ENCODE measurements around the gene DNAJC1.

The DNAJC1 gene

GRCh38 chr10:21754410-21755011 lies 249.0 kb downstream of the DNAJC1 start:
- no peak overlapping the region for H3K4me3 ChIP-seq (ENCODE audit: low read length)
- H3K27me3 ChIP-seq (ENCODE audit: insufficient read depth, low read length) = no peaks in the 10 kb centered on the region
- peak overlapping the region; percentile 8 for H3K27ac ChIP-seq (ENCODE audit: low read length)
- H3K9me3 ChIP-seq (ENCODE audit: insufficient read depth, low read depth, low read length) = no peaks in the 10 kb centered on the region
- H3K9ac ChIP-seq (ENCODE audit: low read depth, low read length) = no peak overlapping the region
- peaks cover 49% of the 10 kb centered on the region for H3K4me1 ChIP-seq (ENCODE audit: insufficient read depth, low read length)
- no peaks in the 10 kb centered on the region for H3K36me3 ChIP-seq (ENCODE audit: insufficient read depth, low read depth, low read length)

GRCh38 chr10:21753497-21754270 lies 249.8 kb downstream of the DNAJC1 start:
- peaks cover 51% of the 10 kb centered on the region for H3K4me1 ChIP-seq (ENCODE audit: insufficient read depth, low read length)
- H3K27ac ChIP-seq (ENCODE audit: low read length) = no peak overlapping the region
- no peaks in the 10 kb centered on the region for H3K27me3 ChIP-seq (ENCODE audit: insufficient read depth, low read length)
- no peak overlapping the region for H3K4me3 ChIP-seq (ENCODE audit: low read length)
- no peaks in the 10 kb centered on the region for H3K36me3 ChIP-seq (ENCODE audit: insufficient read depth, low read depth, low read length)
- H3K9ac ChIP-seq (ENCODE audit: low read depth, low read length) = peak overlapping the region; percentile 84; the same call in 1 of the 2 replicates
- H3K9me3 ChIP-seq (ENCODE audit: insufficient read depth, low read depth, low read length) = no peaks in the 10 kb centered on the region

GRCh38 chr10:21751341-21752310 lies 251.9 kb downstream of the DNAJC1 start:
- Histone ChIP-seq H3K27ac (ENCODE audit: low read length) (peak overlapping the region; percentile 62), H3K4me3 (ENCODE audit: low read length) (peak overlapping the region; percentile 6; the same call in 1 of the 2 replicates), H3K9me3 (ENCODE audit: insufficient read depth, low read depth, low read length) (no peaks in the 10 kb centered on the region), H3K9ac (ENCODE audit: low read depth, low read length) (peak overlapping the region; percentile 84; the same call in 1 of the 2 replicates), H3K4me1 (ENCODE audit: insufficient read depth, low read length) (peaks cover 36% of the 10 kb centered on the region), H3K27me3 (ENCODE audit: insufficient read depth, low read length) (no peaks in the 10 kb centered on the region), H3K36me3 (ENCODE audit: insufficient read depth, low read depth, low read length) (no peaks in the 10 kb centered on the region)

- no peaks in the 10 kb centered on the region for H3K36me3 ChIP-seq (ENCODE audit: insufficient read depth, low read depth, low read length)
- peaks cover 28% of the 10 kb centered on the region for H3K4me1 ChIP-seq (ENCODE audit: insufficient read depth, low read length)
- H3K27me3 ChIP-seq (ENCODE audit: insufficient read depth, low read length) = no peaks in the 10 kb centered on the region
- H3K4me3 ChIP-seq (ENCODE audit: low read length) = no peak overlapping the region; the same call in 1 of the 2 replicates
- H3K9me3 ChIP-seq (ENCODE audit: insufficient read depth, low read depth, low read length) = no peaks in the 10 kb centered on the region
- H3K9ac ChIP-seq (ENCODE audit: low read depth, low read length) = peak overlapping the region; percentile 72; the same call in 1 of the 2 replicates
- peak overlapping the region; percentile 43 for H3K27ac ChIP-seq (ENCODE audit: low read length)
Measured at GRCh38 chr10:21750424-21750823, 253.1 kb downstream of the DNAJC1 start.

GRCh38 chr10:21749788-21750187 lies 253.7 kb downstream of the DNAJC1 start:
- peaks cover 28% of the 10 kb centered on the region for H3K4me1 ChIP-seq (ENCODE audit: insufficient read depth, low read length)
- H3K9me3 ChIP-seq (ENCODE audit: insufficient read depth, low read depth, low read length) = no peaks in the 10 kb centered on the region
- no peak overlapping the region; the same call in 1 of the 2 replicates for H3K4me3 ChIP-seq (ENCODE audit: low read length)
- no peaks in the 10 kb centered on the region for H3K27me3 ChIP-seq (ENCODE audit: insufficient read depth, low read length)
- peak overlapping the region; percentile 72; the same call in 1 of the 2 replicates for H3K9ac ChIP-seq (ENCODE audit: low read depth, low read length)
- peaks cover 4% of the 10 kb centered on the region; the same call in 1 of the 2 replicates for H3K36me3 ChIP-seq (ENCODE audit: insufficient read depth, low read depth, low read length)
- H3K27ac ChIP-seq (ENCODE audit: low read length) = peak overlapping the region; percentile 43

- Histone ChIP-seq H3K4me3 (ENCODE audit: low read length) (no peak overlapping the region), H3K27me3 (ENCODE audit: insufficient read depth, low read length) (no peaks in the 10 kb centered on the region), H3K36me3 (ENCODE audit: insufficient read depth, low read depth, low read length) (peaks cover 23% of the 10 kb centered on the region), H3K9me3 (ENCODE audit: insufficient read depth, low read depth, low read length) (no peaks in the 10 kb centered on the region), H3K4me1 (ENCODE audit: insufficient read depth, low read length) (peaks cover 28% of the 10 kb centered on the region), H3K9ac (ENCODE audit: low read depth, low read length) (no peak overlapping the region), H3K27ac (ENCODE audit: low read length) (no peak overlapping the region)
Measured at GRCh38 chr10:21747809-21748208, 255.7 kb downstream of the DNAJC1 start.

- H3K27ac ChIP-seq (ENCODE audit: low read length) = no peak overlapping the region
- H3K9ac ChIP-seq (ENCODE audit: low read depth, low read length) = no peak overlapping the region
- H3K4me3 ChIP-seq (ENCODE audit: low read length) = no peak overlapping the region
- H3K4me1 ChIP-seq (ENCODE audit: insufficient read depth, low read length) = peaks cover 18% of the 10 kb centered on the region
- no peaks in the 10 kb centered on the region for H3K9me3 ChIP-seq (ENCODE audit: insufficient read depth, low read depth, low read length)
- H3K36me3 ChIP-seq (ENCODE audit: insufficient read depth, low read depth, low read length) = peaks cover 40% of the 10 kb centered on the region
- H3K27me3 ChIP-seq (ENCODE audit: insufficient read depth, low read length) = no peaks in the 10 kb centered on the region
Measured at GRCh38 chr10:21746118-21746517, 257.4 kb downstream of the DNAJC1 start.

GRCh38 chr10:21744223-21744622 lies 259.3 kb downstream of the DNAJC1 start:
- H3K4me1 ChIP-seq (ENCODE audit: insufficient read depth, low read length) = no peaks in the 10 kb centered on the region; the same call in 1 of the 2 replicates
- H3K36me3 ChIP-seq (ENCODE audit: insufficient read depth, low read depth, low read length) = peaks cover 59% of the 10 kb centered on the region
- no peak overlapping the region for H3K27ac ChIP-seq (ENCODE audit: low read length)
- H3K9me3 ChIP-seq (ENCODE audit: insufficient read depth, low read depth, low read length) = no peaks in the 10 kb centered on the region
- H3K9ac ChIP-seq (ENCODE audit: low read depth, low read length) = no peak overlapping the region
- no peak overlapping the region for H3K4me3 ChIP-seq (ENCODE audit: low read length)
- H3K27me3 ChIP-seq (ENCODE audit: insufficient read depth, low read length) = no peaks in the 10 kb centered on the region

- no peaks in the 10 kb centered on the region for H3K27me3 ChIP-seq (ENCODE audit: insufficient read depth, low read length)
- no peak overlapping the region for H3K4me3 ChIP-seq (ENCODE audit: low read length)
- H3K9me3 ChIP-seq (ENCODE audit: insufficient read depth, low read depth, low read length) = no peaks in the 10 kb centered on the region
- no peak overlapping the region for H3K9ac ChIP-seq (ENCODE audit: low read depth, low read length)
- peaks cover 70% of the 10 kb centered on the region for H3K36me3 ChIP-seq (ENCODE audit: insufficient read depth, low read depth, low read length)
- H3K4me1 ChIP-seq (ENCODE audit: insufficient read depth, low read length) = no peaks in the 10 kb centered on the region
- no peak overlapping the region for H3K27ac ChIP-seq (ENCODE audit: low read length)
Measured at GRCh38 chr10:21742740-21743412, 260.7 kb downstream of the DNAJC1 start.

- Histone ChIP-seq H3K4me1 (ENCODE audit: insufficient read depth, low read length) (no peaks in the 10 kb centered on the region), H3K9ac (ENCODE audit: low read depth, low read length) (no peak overlapping the region), H3K27me3 (ENCODE audit: insufficient read depth, low read length) (no peaks in the 10 kb centered on the region), H3K27ac (ENCODE audit: low read length) (no peak overlapping the region), H3K36me3 (ENCODE audit: insufficient read depth, low read depth, low read length) (peaks cover 87% of the 10 kb centered on the region), H3K4me3 (ENCODE audit: low read length) (no peak overlapping the region), H3K9me3 (ENCODE audit: insufficient read depth, low read depth, low read length) (no peaks in the 10 kb centered on the region)
Measured at GRCh38 chr10:21740989-21741388, 262.5 kb downstream of the DNAJC1 start.

GRCh38 chr10:21737106-21737505 lies 266.4 kb downstream of the DNAJC1 start:
- Histone ChIP-seq H3K4me1 (ENCODE audit: insufficient read depth, low read length) (peaks cover 9% of the 10 kb centered on the region; the same call in 1 of the 2 replicates), H3K9ac (ENCODE audit: low read depth, low read length) (no peak overlapping the region), H3K4me3 (ENCODE audit: low read length) (no peak overlapping the region), H3K36me3 (ENCODE audit: insufficient read depth, low read depth, low read length) (peaks cover 94% of the 10 kb centered on the region), H3K27ac (ENCODE audit: low read length) (no peak overlapping the region), H3K27me3 (ENCODE audit: insufficient read depth, low read length) (no peaks in the 10 kb centered on the region), H3K9me3 (ENCODE audit: insufficient read depth, low read depth, low read length) (no peaks in the 10 kb centered on the region)
